Kidney (tissue), 14 donors: ENCODE results near the gene PDXP. TPM values are rescaled to one million over a fixed set of nuclear protein-coding genes. Genes with fewer than 3 reads are reported as not detected.

Experiments
- DNase-seq, 5 donors: peaks; one replicate each; pipeline ENCODE4 v3.0.0-alpha.2; 2013 to 2020
- FAIRE-seq: peaks from 2 replicates; lab custom pipeline; 2012; peaks lifted over from hg19 to GRCh38; lab: Jason Lieb, UNC
- H3K27ac ChIP-seq, 2 donors: one replicate each; pipeline ENCODE4 v1.7.0; 2013; ENCODE audit warnings: low read depth in 2 of 2, low read length in 2 of 2, inconsistent platforms in 1 of 2
- H3K27me3 ChIP-seq: one replicate; pipeline ENCODE4 v1.7.1; 2013; ENCODE audit warnings: low read length, inconsistent platforms; ENCODE audit not compliant: control insufficient read depth, insufficient read depth
- H3K36me3 ChIP-seq, 3 donors: one replicate each; pipeline versions ENCODE4 v1.7.0 to v1.7.1; 2013; ENCODE audit warnings: low read length in 3 of 3, control low read depth in 1 of 3, inconsistent platforms in 1 of 3; ENCODE audit not compliant: insufficient read depth in 3 of 3, control insufficient read depth in 2 of 3
- H3K4me1 ChIP-seq, 3 donors: one replicate each; pipeline versions ENCODE4 v1.7.0 to v1.7.1; 2013; ENCODE audit warnings: low read length in 3 of 3, inconsistent platforms in 1 of 3, low read depth in 1 of 3; ENCODE audit not compliant: control insufficient read depth in 2 of 3, insufficient read depth in 2 of 3
- H3K4me3 ChIP-seq, 3 donors: one replicate each; pipeline versions ENCODE4 v1.7.0 to v1.8.1; 2013; ENCODE audit warnings: low read length in 3 of 3, control low read depth in 1 of 3, inconsistent platforms in 1 of 3
- H3K9ac ChIP-seq, 3 donors: one replicate each; pipeline versions ENCODE4 v1.7.0 to v1.7.1; 2013; ENCODE audit warnings: low read length in 3 of 3, control low read depth in 1 of 3, inconsistent platforms in 1 of 3
- H3K9me3 ChIP-seq, 3 donors: one replicate each; pipeline versions ENCODE4 v1.7.0 to v1.7.1; 2013; ENCODE audit warnings: low read length in 3 of 3, control low read depth in 1 of 3, inconsistent platforms in 1 of 3; ENCODE audit not compliant: control insufficient read depth in 2 of 3, insufficient read depth in 1 of 3
- CTCF ChIP-seq: IDR thresholded peaks from 3 replicates; pipeline ENCODE4 v1.5.1; 2012; ENCODE audit warnings: mild to moderate bottlenecking, moderate library complexity, borderline replicate concordance; ENCODE audit not compliant: insufficient read depth; ENCODE audit errors: extremely low read depth
- intact Hi-C: fragments of 100-400 bp; cut with DNase I; formaldehyde crosslinking; loops from one replicate; pipeline ENCODE4 v1.11.1; 2022
- polyA plus RNA-seq: library from polyadenylated mRNA; stranded (reverse); fragments of 350-450 nt; fragmentation: Illumina TruSeq; extraction: RNeasy Lipid Tissue Mini Kit (QIAGEN cat#74804); gene quantifications from one replicate; pipeline ENCODE4 v1.2.3, GENCODE V29; 2014; ENCODE audit warnings: low read depth, low replicate concordance; ENCODE audit not compliant: insufficient read depth
- total RNA-seq: library from RNA; stranded (reverse); fragmentation: NEBNext Ultra II Directional; extraction: Animal tissue kit (Norgen Biotek cat#: 25700); gene quantifications from one replicate; pipeline ENCODE4 v1.2.1, GENCODE V29; 2021
- donor health status: control.
- donor health status: control.
- donor health status: control.
- donor health status: control.
- donor health status: control.
- donor health status: DM: yes; HTN: yes; CAD: no.
- donor health status: Normal renal cell carcinoma (clear cell type).

Gene PDXP
- total and polyA plus RNA-seq, 2 donors from 2014 or later: 6.3 to 29.6 TPM

GRCh38 chr22:37662039-37662438 is 3.5 kb downstream of the PDXP start:
- Histone ChIP-seq H3K36me3 (peaks cover 0 to 10% (median 0%) of the 10 kb centered on the region in 3 donors), H3K27ac (peak overlapping the region in 1 of 2 donors; percentile 3), H3K4me3 (no peak overlapping the region), H3K9ac (no peak overlapping the region), H3K27me3 (no peaks in the 10 kb centered on the region), H3K4me1 (peaks cover 5 to 28% (median 9%) of the 10 kb centered on the region in 3 donors), H3K9me3 (no peaks in the 10 kb centered on the region)
- DNase-seq: no peak
- intact Hi-C loops: no loop called here
- TF ChIP-seq CTCF: no peak
- FAIRE-seq: no peak

GRCh38 chr22:37663521-37664140 is 5.1 kb downstream of the PDXP start:
- H3K27ac ChIP-seq: no peak overlapping the region
- intact Hi-C loops: no loop called here
- no peak overlapping the region for H3K4me3 ChIP-seq
- no peak for FAIRE-seq
- peaks cover 0 to 10% (median 0%) of the 10 kb centered on the region in 3 donors for H3K36me3 ChIP-seq
- no peak for TF ChIP-seq CTCF
- peaks cover 4 to 22% (median 5%) of the 10 kb centered on the region in 3 donors for H3K4me1 ChIP-seq
- H3K9ac ChIP-seq: no peak overlapping the region
- no peaks in the 10 kb centered on the region for H3K27me3 ChIP-seq
- no peaks in the 10 kb centered on the region for H3K9me3 ChIP-seq
- DNase-seq: no peak

- FAIRE-seq: no peak
- H3K4me3 ChIP-seq: no peak overlapping the region
- H3K9ac ChIP-seq: no peak overlapping the region
- peaks cover 4 to 17% (median 5%) of the 10 kb centered on the region in 3 donors for H3K4me1 ChIP-seq
- H3K27ac ChIP-seq: no peak overlapping the region
- no peak for DNase-seq
- H3K36me3 ChIP-seq: peaks cover 0 to 10% (median 0%) of the 10 kb centered on the region in 3 donors
- intact Hi-C loops: no loop called here
- no peaks in the 10 kb centered on the region for H3K27me3 ChIP-seq
- H3K9me3 ChIP-seq: no peaks in the 10 kb centered on the region
- no peak for TF ChIP-seq CTCF
Measured at GRCh38 chr22:37664249-37665101, 6.0 kb downstream of the PDXP start.
